Esophagus squamous epithelium (tissue), 5 donors: ENCODE results near the gene PTN. TPM values are rescaled to one million over a fixed set of nuclear protein-coding genes. Genes with fewer than 3 reads are reported as not detected.

Experiments
- DNase-seq: peaks from one replicate; lab custom pipeline; 2025; lab: John Stamatoyannopoulos, UW
- H3K27ac ChIP-seq, 4 donors: fragments of 200-600 bp; sonication (generic); one replicate each; pipeline ENCODE4 v1.5.1; 2016 to 2019; ENCODE audit warnings: mild to moderate bottlenecking in 1 of 4
- H3K27me3 ChIP-seq, 4 donors: fragments of 200-600 bp; sonication (generic); 1 replicate in 3 of 4; 2 replicates in 1 of 4; pipeline versions ENCODE4 v1.5.1 to v1.6.0; 2017 to 2021; ENCODE audit warnings: antibody characterized with exemption in 1 of 4
- H3K36me3 ChIP-seq, 3 donors: fragments of 200-600 bp; sonication (generic); one replicate each; pipeline ENCODE4 v1.5.1; 2016 to 2019
- H3K4me1 ChIP-seq, 3 donors: fragments of 200-600 bp; sonication (generic); one replicate each; pipeline ENCODE4 v1.5.1; 2017 to 2019
- H3K4me3 ChIP-seq, 4 donors: fragments of 200-600 bp; sonication (generic); 1 replicate in 3 of 4; 2 replicates in 1 of 4; pipeline ENCODE4 v1.5.1; 2016 to 2019; ENCODE audit warnings: mild to moderate bottlenecking in 2 of 4, moderate library complexity in 1 of 4
- H3K9me3 ChIP-seq, 3 donors: fragments of 200-600 bp; sonication (generic); one replicate each; pipeline ENCODE4 v1.5.1; 2016 to 2019
- POLR2A ChIP-seq, 4 donors: fragments of 450-650 bp; IDR thresholded peaks; one replicate each; pipeline ENCODE4 v1.6.1; 2017; ENCODE audit warnings: antibody characterized with exemption in 4 of 4, mild to moderate bottlenecking in 4 of 4, moderate library complexity in 3 of 4
- WGBS, 2 donors: methylation state at CpG; one replicate each; pipeline ENCODE4 v1.1.5; 2018; 5-methylcytosine and 5-hydroxymethylcytosine counted together
- intact Hi-C: fragments of 100-400 bp; cut with DNase I; formaldehyde crosslinking; loops from one replicate; pipeline ENCODE4 v1.15.0; 2022
- total RNA-seq, 4 donors: library from RNA; depleted of rRNA; stranded (reverse); fragments of >200 nt; gene quantifications; one replicate each; pipeline ENCODE4 v1.1.0, GENCODE V29; 2016
- TF ChIP-seq, protein P1 (sequence below), 6 experiments: fragments of 450-650 bp in 4 of 6; fragments of 200-600 bp in 2 of 6; sonication (generic) in 2 of 6; IDR thresholded peaks; one replicate each; pipeline ENCODE4 v1.5.1; 2016 to 2019; ENCODE audit warnings: antibody characterized with exemption in 6 of 6, mild to moderate bottlenecking in 4 of 6, moderate library complexity in 4 of 6
- donor health status: DM: yes; HTN: yes; CAD: no.

The PTN gene, protein sequence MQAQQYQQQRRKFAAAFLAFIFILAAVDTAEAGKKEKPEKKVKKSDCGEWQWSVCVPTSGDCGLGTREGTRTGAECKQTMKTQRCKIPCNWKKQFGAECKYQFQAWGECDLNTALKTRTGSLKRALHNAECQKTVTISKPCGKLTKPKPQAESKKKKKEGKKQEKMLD
- total RNA-seq, result 10 to 100 TPM; 22.4 to 95.9 (median 82.9) TPM

DNA sequence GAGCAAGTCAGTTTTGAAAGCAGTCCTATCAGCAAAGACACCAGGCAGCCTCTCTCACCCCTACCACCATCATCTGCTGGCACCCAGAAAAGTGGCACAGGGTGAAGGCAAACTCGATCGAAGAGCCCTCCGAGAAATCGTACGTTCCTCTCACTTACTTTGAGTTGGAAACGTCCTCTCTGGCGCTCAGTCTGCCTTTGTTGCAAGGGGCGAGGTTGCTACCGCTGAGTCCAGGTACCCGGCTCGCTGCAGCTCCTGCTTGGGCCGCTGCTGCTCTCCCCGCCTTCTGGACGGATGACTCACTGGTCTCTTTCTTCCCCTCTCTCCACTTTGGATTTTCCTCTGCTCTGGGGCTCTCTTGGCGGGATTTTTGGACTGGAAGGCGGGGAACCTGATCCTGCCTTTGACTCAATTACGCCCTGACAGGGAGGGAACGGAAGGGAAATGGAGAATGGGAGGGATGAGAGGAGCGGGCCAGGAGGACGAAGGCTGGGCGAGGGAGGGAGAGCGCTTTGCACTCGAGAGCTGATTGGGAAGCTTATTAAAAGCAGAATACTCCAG is at the start of gene PTN:
TSS of gene PTN (minus strand) at position 453 of the 561 bp plus-strand sequence. CDS start 88,760 bp downstream, outside the sequence.
- Histone ChIP-seq H3K4me1 (peaks cover 0 to 28% (median 0%) of the 10 kb centered on the region in 3 donors), H3K9me3 (no peaks in the 10 kb centered on the region), H3K4me3 (peak within 1 kb of the TSS; percentile 35 to 70 (median 52)), H3K27ac (peak within 1 kb of the TSS; percentile 19 to 80 (median 70)), H3K27me3 (no peaks in the 10 kb centered on the region), H3K36me3 (no peaks in the 10 kb centered on the region)
- 2 to 11% methylated on average over 12 to 19 of the region's 23 CpGs for WGBS, 2 donors
- intact Hi-C loops, result no loop called here
- TF ChIP-seq, protein P1, sequence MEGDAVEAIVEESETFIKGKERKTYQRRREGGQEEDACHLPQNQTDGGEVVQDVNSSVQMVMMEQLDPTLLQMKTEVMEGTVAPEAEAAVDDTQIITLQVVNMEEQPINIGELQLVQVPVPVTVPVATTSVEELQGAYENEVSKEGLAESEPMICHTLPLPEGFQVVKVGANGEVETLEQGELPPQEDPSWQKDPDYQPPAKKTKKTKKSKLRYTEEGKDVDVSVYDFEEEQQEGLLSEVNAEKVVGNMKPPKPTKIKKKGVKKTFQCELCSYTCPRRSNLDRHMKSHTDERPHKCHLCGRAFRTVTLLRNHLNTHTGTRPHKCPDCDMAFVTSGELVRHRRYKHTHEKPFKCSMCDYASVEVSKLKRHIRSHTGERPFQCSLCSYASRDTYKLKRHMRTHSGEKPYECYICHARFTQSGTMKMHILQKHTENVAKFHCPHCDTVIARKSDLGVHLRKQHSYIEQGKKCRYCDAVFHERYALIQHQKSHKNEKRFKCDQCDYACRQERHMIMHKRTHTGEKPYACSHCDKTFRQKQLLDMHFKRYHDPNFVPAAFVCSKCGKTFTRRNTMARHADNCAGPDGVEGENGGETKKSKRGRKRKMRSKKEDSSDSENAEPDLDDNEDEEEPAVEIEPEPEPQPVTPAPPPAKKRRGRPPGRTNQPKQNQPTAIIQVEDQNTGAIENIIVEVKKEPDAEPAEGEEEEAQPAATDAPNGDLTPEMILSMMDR (IDR thresholded peaks at IDR 0.05), result no peak
- DNase-seq, result no peak

DNA sequence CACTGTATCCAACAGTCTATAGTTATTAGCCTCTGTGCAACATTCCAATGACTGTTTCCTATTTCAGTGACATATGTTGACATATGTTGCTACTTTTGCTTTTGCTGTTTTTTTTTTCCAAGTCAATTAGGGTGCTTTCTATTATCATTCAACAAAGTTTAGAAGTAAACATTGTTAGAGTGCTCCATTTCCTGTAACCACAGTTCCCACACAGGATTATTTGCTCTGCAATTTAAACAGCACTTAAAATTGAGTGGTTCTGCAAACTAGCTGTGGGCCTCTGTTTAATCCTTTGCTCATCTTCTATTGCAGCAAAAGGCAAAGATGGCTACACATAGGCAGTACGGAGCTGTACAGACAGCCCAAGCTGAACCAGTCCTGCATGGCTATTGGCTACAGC is 46.5 kb upstream of the PTN start:
- Histone ChIP-seq H3K9me3 (no peaks in the 10 kb centered on the region), H3K36me3 (no peaks in the 10 kb centered on the region), H3K27ac (no peak overlapping the region), H3K4me1 (no peaks in the 10 kb centered on the region), H3K27me3 (no peaks in the 10 kb centered on the region), H3K4me3 (no peak overlapping the region)
- intact Hi-C loops, result no loop called here
- 40 to 43% methylated on average over 1 of the region's 1 CpG for WGBS, 2 donors
- no peak for TF ChIP-seq POLR2A (IDR thresholded peaks at IDR 0.05)
- TF ChIP-seq, protein P1 (IDR thresholded peaks at IDR 0.05), result no peak
- DNase-seq, result no peak

DNA sequence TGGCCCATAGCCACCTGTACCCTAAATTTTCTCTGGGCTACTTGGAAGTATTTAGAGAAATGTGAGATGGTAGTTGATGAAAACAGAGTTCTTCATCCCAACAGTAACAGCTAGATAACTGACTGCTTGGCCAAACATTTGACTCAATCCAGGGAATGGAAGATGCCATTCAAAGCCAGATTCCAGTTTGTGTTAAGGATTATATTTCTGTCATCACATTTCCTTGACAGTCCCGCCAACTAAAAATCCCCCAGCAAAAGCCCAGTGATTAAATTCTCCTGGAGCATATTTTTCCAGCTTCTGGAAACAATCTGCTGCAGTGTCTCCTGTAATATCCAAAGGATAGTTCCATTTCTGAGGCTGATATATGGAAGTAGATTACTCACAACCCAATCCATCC is 45.4 kb upstream of the PTN start:
- TF ChIP-seq, protein P1 (IDR thresholded peaks at IDR 0.05), result no peak
- no peak for TF ChIP-seq POLR2A (IDR thresholded peaks at IDR 0.05)
- Histone ChIP-seq H3K36me3 (no peaks in the 10 kb centered on the region), H3K9me3 (no peaks in the 10 kb centered on the region), H3K27me3 (no peaks in the 10 kb centered on the region), H3K4me1 (no peaks in the 10 kb centered on the region), H3K27ac (no peak overlapping the region), H3K4me3 (no peak overlapping the region)
- intact Hi-C loops, result no loop called here
- DNase-seq, result no peak
- WGBS, 2 donors, result 56 to 86% methylated on average over 1 of the region's 1 CpG

DNA sequence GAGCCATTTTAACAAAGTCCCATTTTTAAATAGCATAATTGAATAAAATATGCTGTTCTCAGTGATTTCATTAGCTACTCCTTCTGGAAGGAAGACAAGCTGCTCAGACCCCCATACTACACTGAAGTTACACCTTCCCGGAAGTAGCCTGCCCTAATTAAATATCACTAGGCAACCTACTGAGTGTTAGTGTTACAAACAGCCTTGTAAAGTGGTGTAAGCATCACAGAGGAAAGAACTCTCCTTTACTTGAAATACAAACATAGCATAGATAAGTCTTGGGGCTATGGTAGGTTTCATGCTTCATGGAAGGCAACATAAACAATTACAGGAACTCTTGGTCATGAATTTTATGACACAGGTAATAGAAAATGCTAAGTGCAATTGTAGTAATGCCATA is 43.4 kb upstream of the PTN start:
- intact Hi-C loops, result no loop called here
- TF ChIP-seq, protein P1 (IDR thresholded peaks at IDR 0.05), result no peak
- TF ChIP-seq POLR2A (IDR thresholded peaks at IDR 0.05), result no peak

DNA sequence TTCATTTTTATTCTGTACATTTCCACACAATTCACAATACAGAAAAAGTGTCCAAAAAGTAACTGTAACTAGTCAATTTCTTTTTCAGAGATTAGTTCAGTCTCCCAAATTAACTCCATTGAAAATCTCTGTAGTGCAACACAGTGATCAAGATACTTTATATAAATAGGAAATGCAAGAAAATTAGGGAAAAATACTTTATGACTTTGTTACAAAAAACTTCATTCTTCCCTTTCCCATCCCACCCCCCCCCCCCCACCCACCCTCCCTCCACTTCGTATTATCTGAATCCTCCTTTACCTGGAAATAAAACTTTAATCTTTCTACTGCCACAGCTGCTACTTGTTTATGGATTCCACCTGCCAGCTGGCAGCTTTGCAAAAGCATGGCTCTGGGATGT is 37.5 kb upstream of the PTN start:
- intact Hi-C loops, result no loop called here
- WGBS, 2 donors, result 15 to 47% methylated on average over 1 of the region's 1 CpG
- no peaks in the 10 kb centered on the region for H3K36me3 ChIP-seq
- peaks cover 0 to 10% (median 1%) of the 10 kb centered on the region in 4 donors for H3K27me3 ChIP-seq
- no peak for DNase-seq
- no peak overlapping the region for H3K27ac ChIP-seq
- no peaks in the 10 kb centered on the region for H3K9me3 ChIP-seq
- no peaks in the 10 kb centered on the region for H3K4me1 ChIP-seq
- H3K4me3 ChIP-seq, result no peak overlapping the region
- TF ChIP-seq POLR2A (IDR thresholded peaks at IDR 0.05), result no peak
- TF ChIP-seq, protein P1 (IDR thresholded peaks at IDR 0.05), result no peak

More for the DNA sequence above, 43.4 kb upstream of the PTN start:
- H3K27me3 ChIP-seq, result peaks cover 0 to 10% (median 0%) of the 10 kb centered on the region in 4 donors
- H3K4me3 ChIP-seq, result no peak overlapping the region
- no peaks in the 10 kb centered on the region for H3K9me3 ChIP-seq
- no peak for DNase-seq
- H3K4me1 ChIP-seq, result no peaks in the 10 kb centered on the region
- WGBS, 2 donors, result 38 to 43% methylated on average over 1 of the region's 1 CpG
- no peaks in the 10 kb centered on the region for H3K36me3 ChIP-seq
- H3K27ac ChIP-seq, result no peak overlapping the region
